Measurements from ENCODE around the gene SLC13A4. TPM values are rescaled to one million over a fixed set of nuclear protein-coding genes. Genes with fewer than 3 reads are reported as not detected.

The SLC13A4 gene
- total and polyA plus RNA-seq, 2 donors (not counting 3 experiments of a cell fraction or from before 2014, with no cell fraction given) = not detected

GRCh38 chr7:135709508-135709907 is 18.5 kb downstream of the SLC13A4 start:
- Histone ChIP-seq H3K4me1 (ENCODE audit: control insufficient read depth, extremely low read depth, insufficient read depth, low read length) (peaks cover 18% of the 10 kb centered on the region), H3K79me2 (ENCODE audit: control insufficient read depth, insufficient read depth, low read length) (no peaks in the 10 kb centered on the region), H3K27ac (ENCODE audit: insufficient read depth, low read depth, low read length) (no peak overlapping the region), H3K4me3 (replicated peaks in 1 of 3; ENCODE audit: insufficient read depth in 1 of 3, low read depth in 1 of 3, low read length in 3 of 3) (no peak overlapping the region), H4K20me1 (replicated peaks; ENCODE audit: control insufficient read depth, extremely low read depth, insufficient read depth, low read length) (no peaks in the 10 kb centered on the region), H3K9me3 (replicated peaks; ENCODE audit: control insufficient read depth, insufficient read depth, low read length) (no peaks in the 10 kb centered on the region), H2AFZ (ENCODE audit: low read depth, low read length) (no peak overlapping the region), H3K36me3 (ENCODE audit: control insufficient read depth in 2 of 2, extremely low read depth in 1 of 2, insufficient read depth in 2 of 2, low read length in 2 of 2) (no peaks in the 10 kb centered on the region), H3K4me2 (ENCODE audit: insufficient read depth, low read length) (no peak overlapping the region), H3K27me3 (ENCODE audit: control insufficient read depth in 2 of 2, insufficient read depth in 2 of 2, low read length in 2 of 2) (no peaks in the 10 kb centered on the region), H3K9ac (replicated peaks; ENCODE audit: extremely low read depth, insufficient read depth, low read length) (no peak overlapping the region), H3K9me1 (replicated peaks; ENCODE audit: control insufficient read depth, extremely low read depth, insufficient read depth, low read length) (no peaks in the 10 kb centered on the region)
- TF ChIP-seq POLR2A (IDR thresholded peaks at IDR 0.05; ENCODE audit: low read depth, low read length) (no peak), JUN (IDR thresholded peaks at IDR 0.05; ENCODE audit: borderline replicate concordance, insufficient read depth, insufficient read length, low read depth) (no peak), EZH2 (IDR thresholded peaks at IDR 0.05; ENCODE audit: borderline replicate concordance, low read depth, low read length, severe bottlenecking) (no peak), MAX (IDR thresholded peaks at IDR 0.05; ENCODE audit: insufficient read depth, insufficient read length) (no peak), MYC (IDR thresholded peaks at IDR 0.05; ENCODE audit: low read depth, low read length) (no peak), GATA2 (IDR thresholded peaks at IDR 0.05; ENCODE audit: insufficient read depth, insufficient read length, low read depth, low read length) (no peak), POLR2AphosphoS5 (IDR thresholded peaks at IDR 0.05; ENCODE audit: insufficient read depth, low read depth, low read length) (no peak), FOS (IDR thresholded peaks at IDR 0.05; ENCODE audit: borderline replicate concordance, insufficient read depth, low read length) (no peak), CTCF (IDR thresholded peaks at IDR 0.05; ENCODE audit: extremely low read depth in 1 of 2, insufficient read depth in 1 of 2, low read depth in 1 of 2, low read length in 2 of 2) (no peak)
- intact Hi-C loops (cut with micrococcal nuclease) (no loop called here), dilution Hi-C loops (cut with MboI; ENCODE audit: extremely low pct_ligation_motif_present, low sequenced_read_pairs) (no loop called here)
- FAIRE-seq = no peak
- no peak for DNase-seq (ENCODE audit: low read depth, low spot score)
- ChIA-PET POLR2A (no interaction called here), CTCF (interaction anchor here (1.4 to 2.3 kb wide), 3 partner anchors 8 to 49 kb away, joined by 5 to 12 read pairs (median 8); no protein-coding TSS in a partner anchor)
- no TSS peak for BruUV-seq (replicated peaks)
